CD14-positive monocyte (primary cell): ENCODE measurements around the gene SLC5A12. TPM values are rescaled to one million over a fixed set of nuclear protein-coding genes. Genes with fewer than 3 reads are reported as not detected.

ENCODE experiments used
- DNase-seq, 3 donors: peaks; one replicate each; pipeline ENCODE4 v3.0.0-alpha.2; 2011 to 2022
- H2AFZ ChIP-seq: 2 replicates; pipeline ENCODE4 v1.6.0; 2012; ENCODE audit warnings: mild to moderate bottlenecking, low read depth, low read length, inconsistent platforms; ENCODE audit not compliant: insufficient read depth, poor library complexity, severe bottlenecking
- H3K27ac ChIP-seq, 2 donors: 1 replicate in 1 of 2; 2 replicates in 1 of 2; pipeline ENCODE4 v1.5.1; 2012 to 2013; ENCODE audit warnings: low read length in 2 of 2, control low read depth in 1 of 2, inconsistent platforms in 1 of 2, low read depth in 1 of 2, mild to moderate bottlenecking in 1 of 2
- H3K27me3 ChIP-seq, 2 donors: one replicate each; pipeline versions ENCODE4 v1.6.0 to v1.6.1; 2011 to 2013; ENCODE audit warnings: low read length in 2 of 2; ENCODE audit not compliant: control insufficient read depth in 2 of 2, insufficient read depth in 2 of 2
- H3K36me3 ChIP-seq, 2 donors: replicated peaks in 1 of 2; 1 replicate in 1 of 2; 2 replicates in 1 of 2; pipeline versions ENCODE4 v1.5.1 to v1.6.1; 2012 to 2013; ENCODE audit warnings: low read length in 2 of 2, control low read depth in 1 of 2, inconsistent platforms in 1 of 2, mild to moderate bottlenecking in 1 of 2; ENCODE audit not compliant: insufficient read depth in 2 of 2, control insufficient read depth in 1 of 2
- H3K4me1 ChIP-seq, 2 donors: 1 replicate in 1 of 2; 2 replicates in 1 of 2; pipeline versions ENCODE4 v1.5.1 to v1.6.1; 2012 to 2013; ENCODE audit warnings: low read length in 2 of 2, control low read depth in 1 of 2, inconsistent platforms in 1 of 2, mild to moderate bottlenecking in 1 of 2, moderate library complexity in 1 of 2; ENCODE audit not compliant: insufficient read depth in 2 of 2, control insufficient read depth in 1 of 2
- H3K4me2 ChIP-seq: replicated peaks from 2 replicates; pipeline ENCODE3; 2012; ENCODE audit warnings: low read length, moderate library complexity, mild to moderate bottlenecking; ENCODE audit not compliant: poor library complexity, severe bottlenecking; ENCODE audit errors: extremely low read depth
- H3K4me3 ChIP-seq, 3 experiments: fragments of 200-600 bp in 1 of 3; sonication (generic) in 1 of 3; replicated peaks in 1 of 3; 1 replicate in 2 of 3; 2 replicates in 1 of 3; pipeline ENCODE4 v1.5.1; 2011 to 2013; ENCODE audit warnings: low read length in 3 of 3, mild to moderate bottlenecking in 3 of 3, control low read depth in 2 of 3, low read depth in 2 of 3, inconsistent platforms in 1 of 3, moderate library complexity in 1 of 3
- H3K79me2 ChIP-seq: 2 replicates; pipeline ENCODE4 v1.6.0; 2012; ENCODE audit warnings: mild to moderate bottlenecking, control low read depth, inconsistent platforms, low read length, moderate library complexity; ENCODE audit not compliant: insufficient read depth
- H3K9ac ChIP-seq: 2 replicates; pipeline ENCODE4 v1.6.0; 2017; ENCODE audit warnings: low read length, mild to moderate bottlenecking; ENCODE audit not compliant: insufficient read depth, poor library complexity, severe bottlenecking
- H3K9me3 ChIP-seq, 2 donors: replicated peaks in 1 of 2; 1 replicate in 1 of 2; 2 replicates in 1 of 2; pipeline versions ENCODE4 v1.5.1 to v1.6.1; 2012 to 2013; ENCODE audit warnings: low read length in 2 of 2, control low read depth in 1 of 2; ENCODE audit not compliant: control insufficient read depth in 1 of 2, insufficient read depth in 1 of 2
- H4K20me1 ChIP-seq: 2 replicates; pipeline ENCODE4 v1.6.0; 2012; ENCODE audit warnings: mild to moderate bottlenecking, low read length, control low read depth, moderate library complexity; ENCODE audit not compliant: insufficient read depth
- H3K27ac Mint-ChIP-seq, 7 donors: one replicate each; pipeline ENCODE4 v1.8.0; 2020; ENCODE audit warnings: mild to moderate bottlenecking in 7 of 7, mixed read lengths in 7 of 7, moderate library complexity in 6 of 7, inconsistent platforms in 2 of 7
- H3K27me3 Mint-ChIP-seq, 3 donors: one replicate each; pipeline ENCODE4 v1.8.0; 2021 to 2022; ENCODE audit warnings: low read depth in 3 of 3, mild to moderate bottlenecking in 3 of 3, mixed read lengths in 3 of 3, moderate library complexity in 3 of 3, inconsistent platforms in 1 of 3
- H3K36me3 Mint-ChIP-seq, 2 donors: one replicate each; pipeline ENCODE4 v1.8.0; 2020; ENCODE audit warnings: mixed read lengths in 2 of 2, inconsistent platforms in 1 of 2, mild to moderate bottlenecking in 1 of 2
- H3K4me1 Mint-ChIP-seq: one replicate; pipeline ENCODE4 v1.8.0; 2020; ENCODE audit warnings: mild to moderate bottlenecking, mixed read lengths
- H3K4me3 Mint-ChIP-seq, 2 donors: one replicate each; pipeline ENCODE4 v1.8.0; 2020; ENCODE audit warnings: mild to moderate bottlenecking in 2 of 2, mixed read lengths in 2 of 2, moderate library complexity in 1 of 2
- H3K9me3 Mint-ChIP-seq, 7 donors: one replicate each; pipeline ENCODE4 v1.8.0; 2020 to 2022; ENCODE audit warnings: mixed read lengths in 7 of 7, mild to moderate bottlenecking in 6 of 7, moderate library complexity in 6 of 7, inconsistent platforms in 2 of 7
- WGBS: methylation state at CpG from one replicate; pipeline ENCODE4 v1.1.5; 2013; ENCODE audit warnings: missing lambda C conversion rate; ENCODE audit not compliant: insufficient coverage; 5-methylcytosine and 5-hydroxymethylcytosine counted together
- intact Hi-C, 2 donors: fragments of 100-400 bp; cut with micrococcal nuclease; formaldehyde crosslinking; loops; one replicate each; pipeline versions ENCODE4 v1.15.0 to v1.15.1; 2023
- polyA plus RNA-seq, 3 donors: library from polyadenylated mRNA; depleted of rRNA in 1 of 3; unstranded in 2 of 3; stranded (reverse) in 1 of 3; fragments of 300-500 nt in 2 of 3; fragments of >200 nt in 1 of 3; fragmentation: Illumina TruSeq in 2 of 3; gene quantifications; 1 replicate in 2 of 3; 2 replicates in 1 of 3; pipeline ENCODE4 v1.2.3, GENCODE V29; 2012 to 2021
- TF ChIP-seq, protein P1 (sequence below): fragments of 200-600 bp; IDR thresholded peaks from one replicate; pipeline ENCODE4 v1.8.0; 2022; ENCODE audit warnings: antibody characterized with exemption, mild to moderate bottlenecking

Gene SLC5A12
- polyA plus RNA-seq, 3 donors, result not detected

DNA sequence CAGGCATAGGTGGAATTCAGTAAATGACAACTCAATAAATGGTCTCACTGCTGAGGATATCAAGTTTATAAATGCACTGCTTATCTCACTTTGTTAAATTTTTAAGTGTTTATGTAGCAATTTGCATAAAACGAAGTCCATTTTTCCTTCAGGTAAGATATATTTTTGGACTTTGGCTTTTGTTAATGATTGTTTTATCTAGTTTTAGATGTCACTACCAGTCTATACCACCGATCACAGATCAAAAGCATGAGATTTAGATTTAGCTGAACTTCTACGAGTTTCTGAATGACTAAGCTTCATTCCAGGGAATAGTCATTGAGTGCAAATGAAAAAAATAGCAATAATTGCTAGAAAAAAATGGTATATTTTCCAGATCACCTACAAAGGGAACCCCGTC lies 12.8 kb upstream of the SLC5A12 start:
- Histone ChIP-seq H3K79me2 (no peaks in the 10 kb centered on the region), H3K4me3 (no peak overlapping the region), H3K36me3 (no peaks in the 10 kb centered on the region), H3K4me2 (no peak overlapping the region), H3K9me3 (peaks cover 0 to 7% of the 10 kb centered on the region in 2 donors), H3K4me1 (no peaks in the 10 kb centered on the region), H2AFZ (no peak overlapping the region), H4K20me1 (no peaks in the 10 kb centered on the region), H3K27me3 (no peaks in the 10 kb centered on the region), H3K9ac (no peak overlapping the region), H3K27ac (no peak overlapping the region)
- intact Hi-C loops, result no loop called here
- peaks cover 0 to 11% (median 4%) of the 10 kb centered on the region in 7 donors for H3K9me3 Mint-ChIP-seq
- WGBS, result no CpG with 5 or more reads among the region's 4 CpGs
- no peaks in the 10 kb centered on the region for H3K36me3 Mint-ChIP-seq
- DNase-seq, result no peak
- no peaks in the 10 kb centered on the region for H3K4me1 Mint-ChIP-seq
- no peak overlapping the region for H3K4me3 Mint-ChIP-seq
- peaks cover 0 to 2% (median 0%) of the 10 kb centered on the region in 3 donors for H3K27me3 Mint-ChIP-seq
- H3K27ac Mint-ChIP-seq, result no peak overlapping the region
- TF ChIP-seq, protein P1, sequence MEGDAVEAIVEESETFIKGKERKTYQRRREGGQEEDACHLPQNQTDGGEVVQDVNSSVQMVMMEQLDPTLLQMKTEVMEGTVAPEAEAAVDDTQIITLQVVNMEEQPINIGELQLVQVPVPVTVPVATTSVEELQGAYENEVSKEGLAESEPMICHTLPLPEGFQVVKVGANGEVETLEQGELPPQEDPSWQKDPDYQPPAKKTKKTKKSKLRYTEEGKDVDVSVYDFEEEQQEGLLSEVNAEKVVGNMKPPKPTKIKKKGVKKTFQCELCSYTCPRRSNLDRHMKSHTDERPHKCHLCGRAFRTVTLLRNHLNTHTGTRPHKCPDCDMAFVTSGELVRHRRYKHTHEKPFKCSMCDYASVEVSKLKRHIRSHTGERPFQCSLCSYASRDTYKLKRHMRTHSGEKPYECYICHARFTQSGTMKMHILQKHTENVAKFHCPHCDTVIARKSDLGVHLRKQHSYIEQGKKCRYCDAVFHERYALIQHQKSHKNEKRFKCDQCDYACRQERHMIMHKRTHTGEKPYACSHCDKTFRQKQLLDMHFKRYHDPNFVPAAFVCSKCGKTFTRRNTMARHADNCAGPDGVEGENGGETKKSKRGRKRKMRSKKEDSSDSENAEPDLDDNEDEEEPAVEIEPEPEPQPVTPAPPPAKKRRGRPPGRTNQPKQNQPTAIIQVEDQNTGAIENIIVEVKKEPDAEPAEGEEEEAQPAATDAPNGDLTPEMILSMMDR, result no peak

DNA sequence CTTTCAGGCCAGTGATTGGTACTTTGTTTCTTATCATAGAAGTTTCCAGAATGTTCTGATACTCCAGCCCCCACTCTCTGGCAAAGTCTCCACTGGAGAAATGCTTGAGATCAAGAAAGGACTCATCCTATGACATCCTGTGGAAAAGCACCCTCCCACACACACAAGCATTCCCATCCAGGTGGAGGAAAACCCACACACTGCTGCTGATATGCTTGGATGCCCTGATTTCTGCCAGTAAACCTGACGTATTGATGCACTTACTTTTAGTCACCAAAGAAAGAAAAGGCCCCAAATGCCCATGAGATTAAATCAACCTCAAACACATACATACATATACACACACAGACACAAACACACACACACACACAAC lies 9.2 kb upstream of the SLC5A12 start:
- no peak for DNase-seq
- Histone ChIP-seq H3K27me3 (no peaks in the 10 kb centered on the region), H3K4me2 (no peak overlapping the region), H3K79me2 (no peaks in the 10 kb centered on the region), H3K4me1 (no peaks in the 10 kb centered on the region), H3K4me3 (no peak overlapping the region), H3K36me3 (no peaks in the 10 kb centered on the region), H3K9me3 (peaks cover 0 to 7% of the 10 kb centered on the region in 2 donors), H3K9ac (no peak overlapping the region), H4K20me1 (no peaks in the 10 kb centered on the region), H3K27ac (no peak overlapping the region), H2AFZ (no peak overlapping the region)
- Mint-ChIP-seq H3K27me3 (no peaks in the 10 kb centered on the region), H3K9me3 (peaks cover 0 to 9% (median 3%) of the 10 kb centered on the region in 7 donors), H3K27ac (peak overlapping the region in 1 of 7 donors; percentile 23), H3K36me3 (no peaks in the 10 kb centered on the region), H3K4me1 (no peaks in the 10 kb centered on the region), H3K4me3 (no peak overlapping the region)
- TF ChIP-seq, protein P1, result no peak
- WGBS, result 100% methylated on average over 1 of the region's 1 CpG
- intact Hi-C loops, result no loop called here
